Amygdala (tissue), 56 donors: ENCODE data around the gene RNASE11.
"Not testable (repeated sequence)": the region's sequence is repeated elsewhere in the genome, so short reads cannot be mapped to it uniquely, and the experiment has no call there.

Experiments used
- DNase-seq, 56 donors: peaks; one replicate each; lab custom pipeline; 2025; lab: John Stamatoyannopoulos, UW

The RNASE11 gene

DNA sequence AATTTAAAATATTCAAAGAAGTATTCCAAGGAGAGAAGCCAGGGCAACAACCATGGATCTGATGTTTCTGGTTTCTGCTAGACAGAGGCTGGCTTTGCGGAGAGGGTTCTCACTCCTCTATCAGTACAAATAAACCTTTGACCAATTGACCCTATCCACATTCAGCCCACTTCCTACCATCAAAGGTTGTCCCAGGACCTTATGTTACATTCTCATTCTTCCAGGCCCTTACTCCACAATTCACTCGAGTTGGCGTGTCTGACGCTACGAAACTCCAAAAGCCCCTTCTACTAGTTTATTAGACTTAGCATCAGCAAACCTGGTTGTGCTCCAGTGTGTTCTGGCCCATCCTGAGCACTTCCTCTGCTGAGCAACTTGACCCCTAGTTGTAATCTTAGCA, 28.2 kb upstream of the RNASE11 start:
- no peak for DNase-seq

DNA sequence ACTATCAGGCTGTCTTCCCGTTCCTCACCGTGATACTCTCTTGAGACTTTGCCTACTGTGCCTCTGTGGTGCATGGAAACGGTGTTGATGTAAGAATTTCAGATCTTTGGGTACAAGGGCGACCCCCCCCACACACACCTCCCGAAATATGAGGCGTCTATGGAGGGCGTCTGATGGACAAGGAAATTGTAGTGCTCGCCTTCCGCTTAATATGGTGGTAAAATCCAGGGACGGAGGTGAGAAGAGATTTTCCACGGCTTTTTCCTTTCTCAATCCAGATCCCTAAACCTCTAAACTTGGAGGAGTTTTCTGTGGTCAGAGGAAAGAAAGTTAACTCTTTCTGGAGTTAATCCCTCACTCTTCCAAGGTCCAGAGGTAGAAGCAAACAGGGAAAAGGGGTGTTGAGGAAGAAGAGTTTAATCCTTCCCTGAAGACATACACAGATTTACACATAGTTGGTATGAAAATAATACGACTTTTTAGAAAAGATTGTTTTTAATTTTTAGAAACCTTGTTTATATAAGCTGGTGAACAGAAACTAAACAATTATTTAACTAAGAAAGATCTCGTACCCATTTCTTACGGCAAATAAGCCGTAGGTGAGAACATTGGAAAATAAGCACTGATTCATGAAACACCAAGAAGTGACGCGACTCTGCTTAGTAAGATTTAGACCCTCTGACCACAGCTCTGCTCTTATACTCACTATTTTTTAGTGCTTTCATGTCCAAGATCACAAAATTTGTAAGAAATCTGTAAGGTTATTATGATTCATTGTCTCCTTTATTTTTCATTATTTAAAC, 26.4 kb upstream of the RNASE11 start:
- peak in 12 of 56 donors; percentile 7 to 68 (median 42) for DNase-seq

DNA sequence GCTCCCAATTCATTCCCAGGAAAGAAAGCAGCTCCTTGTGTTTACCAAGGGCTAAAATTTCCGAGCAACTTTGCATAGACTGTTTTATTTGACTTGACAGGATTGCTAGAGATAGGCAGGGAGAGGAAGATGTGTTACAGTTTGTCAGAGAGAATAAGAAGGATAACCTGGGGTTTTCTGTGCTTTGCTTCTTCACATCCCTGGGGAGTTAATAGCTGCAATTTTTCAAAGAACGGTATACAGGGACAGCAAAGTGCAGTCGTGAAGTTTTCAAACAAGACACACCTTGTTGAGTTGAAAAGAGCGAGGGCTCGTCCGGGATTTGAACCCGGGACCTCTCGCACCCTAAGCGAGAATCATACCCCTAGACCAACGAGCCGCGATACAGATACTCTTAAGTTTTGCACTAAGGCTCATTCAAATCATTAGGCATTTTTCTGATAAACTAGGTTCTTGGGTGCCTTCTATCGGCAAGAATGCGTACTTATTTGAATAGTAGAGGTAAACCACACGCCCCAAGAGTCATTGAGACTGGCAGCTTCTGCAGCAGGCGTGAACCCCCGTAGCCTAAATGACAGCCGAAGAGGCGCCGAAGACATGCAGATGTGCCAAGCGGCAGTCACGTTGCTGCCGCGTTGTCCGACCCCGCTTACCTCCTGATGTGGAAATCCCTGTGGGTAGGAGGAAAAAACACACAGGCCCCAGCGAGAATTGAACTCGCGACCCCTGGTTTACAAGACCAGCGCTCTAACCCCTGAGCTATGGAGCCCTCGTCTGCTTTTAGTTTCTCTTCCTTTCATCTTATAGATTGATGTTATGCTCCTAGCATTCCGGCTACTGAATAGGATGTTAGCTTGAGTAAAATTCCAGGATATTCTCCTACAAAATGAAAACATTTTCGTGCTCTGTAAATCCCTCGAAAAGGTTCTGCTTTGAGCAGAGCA, 25.6 kb upstream of the RNASE11 start:
- peak in 54 of 56 donors; percentile 29 to 93 (median 68) for DNase-seq

DNA sequence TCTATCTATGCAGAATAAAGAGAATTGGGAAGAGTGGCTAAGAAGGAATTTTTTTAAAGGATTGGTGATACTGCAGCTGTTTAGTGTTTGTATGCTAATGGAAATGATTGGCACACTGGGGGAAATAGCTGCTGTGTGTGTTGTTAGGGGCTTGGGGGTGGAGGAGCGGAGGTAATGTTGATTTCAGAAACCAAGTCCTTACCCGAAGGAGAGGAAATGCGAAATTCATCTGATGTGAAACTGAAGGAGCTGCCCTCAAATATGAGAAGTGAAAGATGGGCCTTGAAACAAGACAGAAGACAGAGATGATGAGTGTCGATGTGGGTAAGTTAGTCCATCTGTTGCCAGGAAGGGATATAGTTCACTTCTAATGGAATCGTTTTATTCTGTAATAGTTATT, 24.6 kb upstream of the RNASE11 start:
- DNase-seq = no peak

DNA sequence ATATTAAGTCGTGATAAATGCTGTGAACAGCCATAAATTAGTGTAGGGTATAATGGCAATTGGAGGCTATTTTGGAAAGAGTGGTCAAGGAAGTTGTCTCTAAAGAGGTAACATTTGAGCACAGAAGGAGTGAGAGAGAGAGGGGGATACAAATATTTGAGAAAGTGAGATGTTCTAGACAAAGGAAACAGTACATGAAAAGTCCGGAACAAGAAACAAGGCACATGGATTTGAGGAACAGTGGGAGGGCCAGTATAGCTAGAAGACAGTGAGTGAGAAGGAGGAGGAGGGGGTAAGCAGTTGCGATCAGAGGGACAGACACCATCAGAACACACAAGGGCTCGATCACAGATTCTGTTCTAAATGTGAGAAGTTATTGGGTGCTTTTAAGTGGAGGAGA, 23.5 kb upstream of the RNASE11 start:
- DNase-seq = no peak

DNA sequence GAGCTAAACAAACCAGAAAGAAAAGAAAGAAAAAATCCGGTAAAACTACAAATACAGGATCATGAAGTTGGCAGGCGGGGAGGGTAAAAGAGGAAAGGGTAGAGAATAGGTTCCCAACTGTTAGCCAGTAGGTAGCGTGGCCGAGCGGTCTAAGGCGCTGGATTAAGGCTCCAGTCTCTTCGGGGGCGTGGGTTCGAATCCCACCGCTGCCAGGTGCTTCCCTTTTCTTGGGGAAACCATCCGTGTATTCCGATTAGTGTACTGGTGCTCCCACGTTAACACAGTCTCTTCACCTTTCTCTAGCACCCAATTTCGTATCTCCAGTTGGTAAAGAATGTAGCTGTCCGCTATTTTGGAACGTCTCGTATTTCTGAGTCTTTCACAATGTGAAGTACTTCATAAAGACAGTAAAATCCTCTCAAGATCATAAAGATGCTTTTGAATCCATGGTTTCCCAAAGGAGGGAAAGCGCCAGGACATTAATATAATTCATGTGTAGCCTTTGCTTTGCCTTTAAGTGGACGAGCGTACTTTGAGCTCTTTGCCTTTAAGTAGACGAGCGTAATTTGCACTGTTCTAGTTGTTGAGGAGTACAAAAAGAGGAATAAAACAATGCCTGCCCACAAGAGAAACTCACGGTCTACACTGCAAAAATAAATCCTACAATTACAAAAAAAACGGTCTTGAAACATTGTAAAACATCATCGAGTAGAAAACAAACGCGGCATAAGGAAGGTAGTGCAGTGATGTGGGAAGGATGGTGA, 22.4 kb upstream of the RNASE11 start:
- peak in 51 of 56 donors; percentile 22 to 84 (median 54) for DNase-seq

DNA sequence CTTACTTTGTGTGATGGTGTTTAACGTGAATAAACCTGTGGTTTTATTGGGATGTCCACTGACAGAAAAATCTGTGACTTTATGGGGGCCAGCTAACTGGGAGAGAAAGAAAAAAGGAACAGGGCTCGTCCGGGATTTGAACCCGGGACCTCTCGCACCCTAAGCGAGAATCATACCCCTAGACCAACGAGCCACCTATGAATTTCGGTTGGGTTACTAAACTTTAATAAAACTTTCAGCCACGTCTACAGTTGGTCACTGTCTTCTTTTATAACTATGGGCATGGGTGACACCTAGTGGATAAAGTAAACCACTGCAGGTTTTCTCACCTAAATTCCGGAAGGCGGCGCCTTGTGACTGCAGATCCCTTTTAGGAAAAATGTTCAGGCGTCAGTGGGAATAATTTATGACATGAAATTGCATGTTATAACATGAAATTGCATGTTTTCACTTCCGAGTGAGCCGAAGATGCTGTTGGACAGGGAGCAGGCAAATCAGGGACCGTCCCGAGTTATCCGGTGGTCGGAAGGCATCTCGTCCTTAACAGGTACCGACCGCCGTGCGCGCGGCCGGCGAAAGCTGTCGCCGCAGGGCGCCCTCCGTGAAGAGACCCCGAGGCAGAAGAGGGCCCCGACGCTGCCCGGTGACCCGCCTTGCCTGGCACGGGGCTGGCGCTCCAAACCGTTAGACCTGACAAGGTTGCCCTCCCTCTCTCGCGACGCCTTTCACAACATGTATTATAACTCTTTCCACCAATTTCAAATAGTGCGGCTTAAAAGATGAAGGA, 21.6 kb upstream of the RNASE11 start:
- DNase-seq = peak in 44 of 56 donors; percentile 16 to 88 (median 46)

DNA sequence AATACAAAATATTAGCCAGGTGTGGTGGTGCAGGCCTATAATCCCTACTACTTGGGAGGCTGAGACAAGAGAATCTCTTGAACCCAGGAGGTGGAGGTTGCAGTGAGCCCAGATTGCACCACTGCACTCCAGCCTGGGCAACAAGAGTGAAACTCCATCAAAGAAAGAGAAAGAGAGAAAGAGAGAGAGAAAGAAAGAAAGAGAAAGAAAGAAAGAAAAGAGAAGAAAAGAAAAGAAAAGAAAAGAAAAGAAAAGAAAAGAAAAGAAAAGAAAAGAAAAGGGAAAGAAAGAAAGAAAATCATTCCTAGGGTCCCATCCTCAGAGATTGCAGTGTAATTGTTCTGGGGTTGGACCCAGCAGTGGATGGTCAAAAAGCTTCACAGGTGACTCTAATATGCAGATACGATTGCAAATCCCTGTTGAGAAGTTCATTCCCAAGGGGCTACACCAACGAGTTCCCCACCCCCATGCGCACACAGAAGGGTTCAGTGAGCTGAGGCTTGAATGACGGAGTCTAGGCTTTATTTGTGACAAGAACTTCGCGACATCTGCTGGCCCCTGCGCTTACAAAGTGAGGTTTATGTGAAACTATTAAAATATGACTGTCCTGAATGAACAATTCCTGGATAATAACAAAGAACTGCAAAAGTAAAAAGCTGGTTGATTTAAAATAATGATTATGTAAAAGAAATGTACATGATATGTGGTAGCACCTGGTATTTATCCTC, 20.7 kb upstream of the RNASE11 start:
- DNase-seq = no peak

DNA sequence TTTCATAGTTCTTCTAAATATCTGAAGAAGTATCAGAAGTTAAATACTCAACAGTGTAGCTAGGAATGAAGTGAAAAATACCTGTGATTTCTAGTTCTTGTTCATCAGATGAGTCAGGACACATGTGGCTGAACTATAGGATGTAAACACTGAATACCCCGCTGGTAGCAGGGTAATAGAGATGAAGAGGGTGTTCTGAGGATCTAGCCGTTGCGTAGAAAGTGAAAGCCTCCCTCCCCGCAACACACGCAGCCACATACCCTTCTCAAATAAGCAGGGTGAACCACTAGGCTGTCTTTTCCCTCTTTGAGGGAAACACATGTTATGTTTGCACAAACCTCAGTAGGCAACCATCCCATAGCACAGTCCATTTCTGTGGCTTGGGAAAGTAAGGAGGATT, 19.8 kb upstream of the RNASE11 start:
- no peak for DNase-seq

DNA sequence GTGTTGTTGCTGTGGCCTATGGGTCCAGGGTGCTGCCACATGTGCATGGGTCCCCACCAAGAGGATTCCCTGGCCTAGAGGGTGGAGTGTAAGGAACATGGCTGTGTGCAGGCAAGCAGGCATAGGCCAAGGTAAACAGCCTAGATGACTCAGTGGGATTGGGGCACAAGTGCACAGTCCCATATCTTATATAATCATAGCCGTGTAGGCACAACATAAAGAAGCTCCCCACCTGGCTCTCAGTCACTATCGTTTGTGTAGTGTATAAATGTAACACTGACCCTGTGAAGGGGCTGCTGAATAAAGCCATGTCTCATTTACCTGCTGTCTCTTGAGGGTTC, 19.1 kb upstream of the RNASE11 start:
- DNase-seq = no peak

DNA sequence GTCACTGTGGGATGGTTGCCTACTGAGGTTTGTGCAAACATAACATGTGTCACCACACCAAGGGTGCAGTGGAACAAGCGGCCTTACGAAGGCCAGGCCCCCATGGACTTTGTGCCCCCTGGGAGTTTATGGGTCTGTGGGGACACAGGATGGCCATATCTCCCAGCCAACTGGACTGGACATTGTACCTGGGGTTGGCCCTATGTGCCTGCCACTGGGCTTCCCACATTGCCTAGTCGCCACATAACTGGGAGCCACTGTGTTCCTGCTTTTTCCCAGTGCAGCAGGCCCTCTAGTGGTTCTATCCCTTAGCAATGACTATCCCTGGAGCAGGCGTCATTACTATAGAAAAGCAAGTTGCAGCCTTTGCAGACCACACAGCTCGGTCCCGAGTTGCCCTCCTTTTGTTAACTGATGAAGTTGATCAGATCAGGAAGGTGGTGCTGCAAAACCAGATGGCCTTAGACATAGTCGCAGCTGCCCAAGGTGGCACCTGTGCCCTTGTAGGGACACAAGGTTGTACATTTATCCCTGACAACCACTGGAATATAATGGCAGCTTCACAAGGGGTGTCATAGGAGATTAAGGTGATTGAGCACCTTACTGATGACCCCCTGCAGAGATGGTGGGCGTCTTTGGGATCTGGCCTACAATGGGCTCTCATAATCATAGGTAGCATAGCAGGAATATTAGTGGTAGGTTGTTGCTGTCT, 18.5 kb upstream of the RNASE11 start:
- peak in 7 of 56 donors; percentile 5 to 18 (median 7) for DNase-seq

DNA sequence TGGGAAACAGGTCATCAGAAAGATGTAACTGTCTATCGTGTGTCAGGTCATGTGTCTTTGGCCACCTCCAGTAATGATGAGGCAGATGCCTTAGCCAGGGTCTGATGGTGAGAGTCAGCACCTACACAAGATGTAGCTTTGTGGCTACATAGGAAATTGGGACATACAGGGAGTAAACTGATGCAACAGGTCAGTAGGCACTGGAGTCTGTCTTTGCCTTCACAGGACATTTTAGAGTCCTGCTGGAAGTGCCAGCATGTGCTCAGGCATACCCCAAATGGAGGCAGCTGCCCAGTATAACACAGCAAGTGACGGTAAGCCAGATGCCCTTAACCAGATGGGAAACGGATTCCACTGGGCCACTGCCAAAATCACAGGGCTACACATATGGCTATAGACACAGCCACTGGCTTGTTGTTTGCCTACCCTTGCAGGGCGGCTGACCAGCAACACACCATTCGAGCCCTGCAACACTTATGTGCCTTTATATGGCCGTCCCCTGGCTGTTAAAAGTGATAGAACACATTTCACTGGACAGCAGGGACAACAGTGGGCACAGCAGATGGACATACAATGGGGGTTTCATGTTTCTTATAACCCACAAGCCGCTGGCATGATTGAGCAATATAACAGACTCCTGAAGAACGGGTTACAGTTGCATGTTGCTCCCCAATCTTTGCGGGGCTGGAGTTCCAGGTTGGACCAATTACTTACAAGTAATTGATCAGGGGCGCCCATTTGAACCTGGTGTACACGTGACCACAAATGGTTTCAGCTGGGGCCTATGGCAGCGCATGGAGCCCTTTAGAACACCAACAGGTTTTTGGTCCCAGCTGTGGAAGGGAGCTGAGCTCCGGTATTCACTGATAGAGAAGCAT, 16.3 kb upstream of the RNASE11 start:
- DNase-seq = no peak

DNA sequence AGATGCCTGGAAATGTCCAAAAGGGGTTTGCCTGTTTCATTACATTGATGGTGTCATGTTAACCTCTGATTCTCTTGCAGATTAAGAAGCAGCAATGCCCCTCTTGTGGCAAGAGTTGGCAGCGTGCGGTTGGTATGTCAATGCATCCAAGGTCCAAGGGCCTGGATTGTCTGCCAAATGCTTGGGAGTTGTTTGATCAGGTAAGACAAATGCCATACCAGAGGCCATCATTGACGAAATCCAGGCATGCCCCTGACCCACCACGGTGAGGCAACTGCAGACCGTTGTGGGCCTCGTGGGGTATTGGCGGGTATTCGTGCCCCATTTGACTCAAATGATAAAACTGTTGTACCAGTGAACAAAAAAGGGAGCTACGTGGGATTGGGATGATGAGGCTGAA, 14.8 kb upstream of the RNASE11 start:
- DNase-seq = no peak

DNA sequence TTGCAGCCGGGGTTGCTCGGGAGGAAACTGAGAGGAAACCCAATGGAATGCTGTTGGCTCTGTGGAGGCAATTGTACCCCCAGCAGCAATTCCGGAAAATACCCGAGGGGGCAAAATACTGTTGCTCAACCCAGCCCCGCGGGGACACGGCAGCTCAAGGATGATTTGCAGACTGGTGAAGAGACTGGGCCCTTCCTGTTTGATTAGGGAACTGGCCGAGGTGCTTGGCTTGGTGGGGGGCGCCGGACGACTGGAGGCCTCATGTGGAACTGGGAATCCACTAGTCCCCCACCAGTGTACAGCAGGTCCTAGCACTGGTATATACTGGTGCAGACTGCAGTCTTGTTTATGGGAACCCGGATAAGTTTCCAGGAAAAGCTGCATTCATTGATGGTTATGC, 13.7 kb upstream of the RNASE11 start:
- no peak for DNase-seq

DNA sequence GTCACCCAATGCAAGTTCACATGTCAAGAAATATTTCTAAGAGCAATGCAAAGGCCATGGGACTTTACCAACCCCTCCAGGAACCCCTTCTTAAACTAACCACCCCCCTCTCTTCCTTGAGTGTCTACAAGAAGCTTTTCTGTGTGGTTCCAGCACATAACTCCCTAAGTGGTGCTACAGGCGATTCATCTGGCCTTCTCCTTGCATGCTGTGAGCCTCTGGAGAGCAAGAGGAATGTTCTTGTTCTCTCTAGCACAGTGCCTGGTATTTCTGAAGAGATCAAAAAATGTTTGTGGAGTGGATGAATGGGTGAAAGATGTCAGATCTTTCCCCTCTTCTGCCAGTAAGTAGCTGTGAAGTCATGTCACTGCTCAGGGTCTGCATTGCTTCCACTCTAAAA, 9.3 kb upstream of the RNASE11 start:
- no peak for DNase-seq

DNA sequence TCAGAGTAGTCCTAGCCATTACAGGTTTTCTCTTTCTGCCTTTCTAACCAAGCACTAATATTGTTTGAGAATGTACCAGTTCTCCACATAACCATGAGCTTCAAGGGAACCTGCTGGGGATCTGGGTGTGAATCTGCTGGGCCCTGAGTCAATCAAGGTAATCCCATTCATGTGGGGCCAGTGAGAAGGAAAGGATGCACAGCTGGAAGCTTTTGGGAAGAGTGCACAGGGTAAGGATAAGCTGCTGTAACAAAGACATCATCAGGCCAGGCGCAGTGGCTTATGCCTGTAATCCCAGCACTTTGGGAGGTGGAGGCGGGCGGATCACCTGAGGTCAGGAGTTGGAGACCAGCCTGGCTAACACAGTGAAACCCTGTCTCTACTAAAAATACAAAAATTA, 7.9 kb upstream of the RNASE11 start:
- not testable (repeated sequence) for DNase-seq

DNA sequence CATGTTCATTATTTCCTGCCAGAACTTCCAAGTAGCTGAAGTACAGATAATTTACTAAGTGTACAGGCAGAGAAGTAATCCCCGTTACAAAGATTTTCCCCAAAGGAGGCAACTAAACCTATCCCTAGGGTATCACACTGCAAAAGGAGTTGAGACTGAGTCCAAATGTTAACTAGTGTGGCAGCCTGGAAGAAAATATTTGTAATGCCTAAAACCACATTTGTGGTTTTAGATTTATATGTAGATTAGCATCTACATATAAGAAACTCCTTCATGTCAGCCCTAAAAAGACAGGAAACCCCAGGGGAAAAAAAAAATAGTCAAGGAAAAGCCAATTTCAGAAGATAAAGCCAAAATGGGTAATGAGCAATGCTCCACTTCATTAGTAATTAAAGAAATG, 4.8 kb upstream of the RNASE11 start:
- DNase-seq = no peak

DNA sequence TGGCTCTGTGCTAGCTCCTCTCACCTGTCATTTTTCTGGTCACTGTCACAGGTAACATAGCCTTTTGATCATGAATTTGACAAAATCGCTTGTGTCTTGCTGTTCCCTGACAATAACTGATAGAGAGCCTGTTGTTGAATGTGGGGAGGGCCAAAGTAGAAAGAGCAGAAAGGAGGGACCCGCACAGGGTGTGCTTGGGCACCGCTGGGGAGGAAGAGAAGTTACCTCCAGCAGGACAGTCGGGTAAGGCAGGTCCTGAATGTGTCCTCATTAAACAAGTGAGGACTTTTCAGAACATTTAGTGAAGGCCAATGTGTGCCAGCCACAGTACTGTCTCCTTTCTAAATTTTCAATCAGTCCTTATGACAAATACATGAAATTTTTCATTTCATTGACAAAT, 3.4 kb upstream of the RNASE11 start, which contains the start of gene RNASE12:
Gene RNASE12 (minus strand): TSS at position 142 of the 400 bp plus-strand sequence. CDS start 653 bp downstream, outside the sequence.
- no peak for DNase-seq
